HTERT RPE-1 (cell line): Measurements from ENCODE around the gene HTR2C.
"Not testable (repeated sequence)": the region's sequence is repeated elsewhere in the genome, so short reads cannot be mapped to it uniquely, and the experiment has no call there.

Experiments
- in situ Hi-C: fragments of 300-500 bp; cut with MboI; formaldehyde crosslinking; loops from 4 replicates; pipeline ENCODE4 v1.14.3; 2020; ENCODE audit warnings: low sequenced_read_pairs

The HTR2C gene

DNA sequence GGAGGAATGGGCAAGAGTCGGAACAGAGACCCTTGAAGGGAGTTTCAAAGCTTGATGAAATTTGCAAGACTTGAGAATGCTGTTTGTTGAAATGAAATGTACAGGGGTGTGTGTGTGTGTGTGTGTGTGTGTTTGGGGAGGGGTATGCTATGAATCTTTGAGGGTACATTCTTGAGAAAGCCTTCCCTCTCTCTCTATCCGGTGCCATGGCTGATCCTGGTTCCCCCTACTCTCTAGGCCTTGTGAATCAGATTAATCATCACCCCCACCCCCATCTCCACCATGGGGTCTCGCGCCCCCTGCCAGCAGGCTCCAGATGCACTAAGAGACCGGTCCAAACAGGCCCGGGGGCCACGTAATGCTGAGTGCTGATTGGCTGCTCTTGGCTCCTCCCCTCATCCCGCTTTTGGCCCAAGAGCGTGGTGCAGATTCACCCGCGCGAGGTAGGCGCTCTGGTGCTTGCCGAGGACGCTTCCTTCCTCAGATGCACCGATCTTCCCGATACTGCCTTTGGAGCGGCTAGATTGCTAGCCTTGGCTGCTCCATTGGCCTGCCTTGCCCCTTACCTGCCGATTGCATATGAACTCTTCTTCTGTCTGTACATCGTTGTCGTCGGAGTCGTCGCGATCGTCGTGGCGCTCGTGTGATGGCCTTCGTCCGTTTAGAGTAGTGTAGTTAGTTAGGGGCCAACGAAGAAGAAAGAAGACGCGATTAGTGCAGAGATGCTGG is at the start of gene HTR2C:
Gene HTR2C, plus strand, starts transcription at position 441 of the 729 bp plus-strand sequence. CDS start 142,851 bp downstream, outside the sequence.
- in situ Hi-C loops, result no loop called here

DNA sequence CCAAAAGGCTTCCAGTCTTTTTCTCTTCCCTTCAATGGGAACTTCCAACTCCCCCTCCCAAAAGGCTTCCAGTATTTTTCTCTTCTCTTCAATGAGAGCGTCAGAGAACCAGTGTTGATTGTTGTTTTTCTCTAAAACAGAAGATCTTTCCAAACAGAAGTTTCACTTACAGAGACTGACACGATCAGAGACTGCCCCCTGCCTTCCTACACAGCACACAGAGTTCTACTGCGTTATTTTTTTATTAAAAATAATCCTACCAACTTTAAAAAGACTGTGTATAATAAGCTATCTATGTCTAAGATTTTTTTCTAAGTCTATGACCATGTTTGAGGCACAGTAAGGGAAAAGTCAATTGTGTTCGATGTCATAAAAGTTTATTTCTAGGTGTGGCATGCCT is 3.5 kb upstream of the HTR2C start:
- in situ Hi-C loops, result no loop called here

DNA sequence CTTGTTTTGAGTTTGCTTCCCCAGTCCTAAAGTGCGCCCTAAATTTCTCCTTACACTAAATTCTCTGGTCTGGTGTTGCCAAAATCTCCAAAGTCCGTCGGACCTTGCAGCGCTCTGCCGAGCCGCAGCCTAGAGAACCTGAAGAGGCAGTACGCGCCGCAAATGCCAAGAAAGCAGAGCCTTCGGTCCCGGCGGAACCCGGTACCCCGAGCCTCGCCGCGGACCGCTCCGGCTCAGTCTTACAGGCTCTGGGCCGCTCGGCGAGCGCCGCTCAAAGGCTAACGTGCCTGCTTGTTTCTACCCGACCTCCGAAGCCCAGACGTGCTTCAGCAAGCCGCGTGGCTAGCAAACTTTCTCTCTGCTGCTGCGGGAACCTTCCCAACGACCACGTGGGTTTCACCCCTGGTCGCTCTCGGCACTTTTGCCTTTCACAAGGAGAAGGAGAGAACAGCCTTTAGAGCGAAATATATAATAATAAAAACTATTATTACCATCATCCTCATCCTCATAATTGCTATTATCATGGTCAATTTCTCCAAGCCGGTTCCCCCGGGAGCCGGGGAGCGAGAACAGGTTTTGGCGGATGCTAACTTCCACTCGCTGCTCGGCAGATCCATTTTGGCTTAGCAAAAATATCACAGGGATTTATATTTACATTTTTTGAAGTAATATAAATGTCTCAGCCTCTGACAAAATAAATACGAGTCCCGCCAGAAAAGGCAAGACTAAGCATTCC is 2.2 kb upstream of the HTR2C start:
- in situ Hi-C loops, result no loop called here

DNA sequence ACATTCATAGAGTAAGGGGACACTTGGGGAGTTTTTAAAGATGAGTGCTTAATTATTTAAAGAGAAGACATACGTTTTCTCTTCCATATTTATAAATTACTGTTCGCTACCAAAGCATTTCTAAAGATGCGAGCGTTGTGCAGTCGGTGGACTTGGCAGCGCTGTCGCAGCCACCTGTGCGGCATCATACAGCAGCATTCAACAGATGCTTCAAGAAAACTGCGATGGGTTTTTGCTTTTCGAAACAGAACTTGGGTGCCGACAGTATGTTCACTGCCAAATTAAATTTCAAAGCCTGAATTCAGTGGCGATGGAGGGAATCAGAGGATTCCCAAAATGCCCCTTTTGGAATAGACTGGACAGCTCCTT is 1.6 kb upstream of the HTR2C start:
- in situ Hi-C loops, result no loop called here

DNA sequence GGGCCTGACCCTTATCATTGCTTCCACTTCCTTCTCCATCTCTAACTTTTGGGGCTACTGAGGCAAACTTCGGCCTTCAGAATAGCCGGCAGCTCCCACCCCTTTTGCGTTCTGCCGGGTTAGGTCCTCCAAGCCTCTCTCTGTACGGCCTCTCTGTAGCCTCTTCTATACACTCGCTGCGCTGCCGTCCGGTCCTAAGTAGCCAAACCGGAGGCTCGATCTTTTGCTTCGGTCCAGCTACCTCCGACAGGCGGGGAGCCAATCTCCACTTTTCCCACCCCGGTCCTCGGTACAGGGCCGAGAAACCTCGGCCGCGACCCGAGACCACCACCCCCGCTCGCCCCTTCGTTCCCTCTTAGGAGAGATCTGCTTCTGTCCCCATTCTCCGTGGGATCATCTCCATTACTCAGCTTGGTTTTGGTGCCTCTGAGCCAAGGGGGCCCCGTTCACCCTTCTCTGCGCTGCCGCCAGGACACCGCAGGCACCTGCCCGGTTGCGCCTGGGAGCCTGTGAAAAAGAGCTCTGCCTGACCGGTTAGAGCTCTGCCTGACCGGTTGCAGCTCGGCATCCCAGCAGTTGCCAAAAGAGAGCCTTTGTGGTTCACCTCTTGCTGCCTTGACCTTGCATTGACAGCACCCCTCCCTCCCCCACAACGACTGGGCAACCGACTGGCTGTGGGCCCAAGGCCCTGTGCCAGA is 1.0 kb upstream of the HTR2C start:
- in situ Hi-C loops, result no loop called here

DNA sequence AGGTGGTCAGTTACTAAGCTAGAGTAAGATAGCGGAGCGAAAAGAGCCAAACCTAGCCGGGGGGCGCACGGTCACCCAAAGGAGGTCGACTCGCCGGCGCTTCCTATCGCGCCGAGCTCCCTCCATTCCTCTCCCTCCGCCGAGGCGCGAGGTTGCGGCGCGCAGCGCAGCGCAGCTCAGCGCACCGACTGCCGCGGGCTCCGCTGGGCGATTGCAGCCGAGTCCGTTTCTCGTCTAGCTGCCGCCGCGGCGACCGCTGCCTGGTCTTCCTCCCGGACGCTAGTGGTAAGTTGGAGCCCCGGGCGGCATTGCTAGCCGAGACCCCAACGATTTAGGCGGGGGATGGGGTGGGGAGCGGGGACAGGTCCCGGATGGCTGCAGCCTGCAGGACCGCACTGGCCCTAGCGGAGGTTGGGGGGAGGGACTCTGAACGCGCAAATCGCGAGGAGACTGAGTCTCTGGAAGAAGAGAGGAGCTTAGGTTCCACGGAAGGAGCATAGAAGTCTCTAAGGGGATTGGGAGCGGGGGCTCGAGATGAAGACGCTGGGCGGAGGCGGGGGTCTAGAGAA is 573 bp downstream of the HTR2C start:
- in situ Hi-C loops, result no loop called here

DNA sequence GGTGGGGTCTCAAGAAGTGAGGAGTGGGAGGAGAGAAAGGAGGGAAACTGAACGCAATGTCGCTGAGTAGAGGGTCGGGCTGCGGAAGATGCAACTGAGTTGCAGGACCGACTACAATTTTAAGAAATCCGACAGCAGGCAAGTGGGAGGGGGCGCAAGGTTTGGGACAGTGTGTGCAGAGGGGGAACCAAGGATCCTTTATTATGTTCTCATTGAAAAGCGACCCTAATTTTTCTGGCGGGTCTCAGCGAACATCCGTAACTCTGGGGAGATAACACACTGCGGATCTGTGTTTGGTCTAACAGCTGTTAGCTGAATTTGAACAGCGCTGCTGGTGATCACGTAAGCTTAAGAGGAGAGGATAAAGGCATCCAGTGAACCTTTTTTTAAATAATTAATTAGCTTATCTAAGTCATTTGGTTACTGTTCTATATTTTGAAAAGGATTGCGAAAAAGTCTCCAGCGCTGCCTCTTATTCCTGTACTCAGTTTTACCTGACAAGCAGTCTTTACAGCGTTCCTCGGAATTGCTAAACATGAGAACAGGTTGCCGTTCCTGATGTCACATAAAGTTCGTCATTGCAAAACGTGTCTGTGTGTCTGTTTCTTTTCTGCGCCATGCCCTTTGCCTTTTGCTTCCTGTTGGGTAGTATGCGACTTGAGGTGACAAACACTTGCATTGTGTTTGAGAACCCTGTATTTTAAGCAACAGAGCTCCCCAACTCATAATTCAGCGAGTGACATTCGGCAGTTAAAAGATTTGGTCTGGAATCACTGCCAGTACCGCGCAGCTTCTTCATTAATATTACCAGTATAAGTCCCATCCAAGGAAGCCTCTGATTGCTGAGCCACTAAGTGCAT is 1.3 kb downstream of the HTR2C start:
- in situ Hi-C loops, result no loop called here

DNA sequence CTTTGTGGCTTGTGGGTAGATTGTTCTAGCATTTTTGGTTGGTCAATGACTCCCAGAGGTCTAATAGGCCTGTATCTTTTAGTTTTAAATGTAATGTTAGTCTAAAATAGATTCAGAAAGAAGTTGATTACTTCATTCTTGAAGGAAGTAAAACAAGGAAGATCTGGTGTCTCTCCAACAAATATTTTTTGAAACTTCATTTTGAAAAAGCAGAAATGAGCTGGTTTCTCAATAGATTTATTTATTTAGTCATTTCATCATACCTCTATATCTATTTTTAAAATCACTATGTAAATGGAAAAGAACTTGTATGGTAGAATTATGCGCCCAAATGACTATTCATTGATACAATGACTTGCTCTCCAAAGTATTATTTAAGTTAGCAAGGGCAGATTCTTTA is 7.2 kb downstream of the HTR2C start:
- in situ Hi-C loops, result no loop called here

DNA sequence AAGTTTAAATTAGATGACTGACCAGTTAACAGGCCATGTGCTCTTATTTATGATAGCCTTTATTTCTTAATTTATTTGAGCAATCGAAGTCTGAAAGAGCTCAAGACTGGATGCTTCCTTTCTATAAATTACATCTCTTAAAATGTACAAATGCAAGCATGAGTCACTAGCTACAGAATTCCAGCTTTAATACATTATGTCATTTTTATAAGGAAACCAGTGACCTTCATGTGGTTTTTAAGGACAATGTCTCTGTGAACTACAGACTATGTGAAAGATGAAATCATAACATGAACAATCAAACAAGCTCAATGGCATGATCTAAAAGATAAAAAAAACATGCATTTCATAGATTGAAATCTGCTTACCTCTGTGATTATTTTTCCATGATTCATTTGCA is 15.4 kb downstream of the HTR2C start:
- in situ Hi-C loops, result no loop called here

DNA sequence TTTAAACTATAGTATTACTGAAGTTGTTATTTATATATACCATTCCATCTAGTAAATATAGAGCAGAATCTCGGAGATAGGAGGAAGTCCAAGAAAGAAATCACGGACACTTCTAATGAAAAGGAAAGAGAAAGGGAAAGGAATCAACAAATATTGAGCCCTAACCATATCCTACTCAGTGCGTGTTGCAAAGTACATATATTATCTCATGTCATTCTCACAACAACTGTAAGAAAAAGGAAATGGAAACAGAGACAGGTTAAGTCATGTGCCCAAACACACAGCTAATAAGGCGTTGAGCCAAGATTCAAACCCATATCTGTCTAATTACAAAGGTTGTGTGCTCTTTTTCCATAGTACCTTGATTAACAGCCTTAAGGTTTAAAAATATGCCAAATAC is 16.0 kb downstream of the HTR2C start:
- in situ Hi-C loops, result no loop called here

DNA sequence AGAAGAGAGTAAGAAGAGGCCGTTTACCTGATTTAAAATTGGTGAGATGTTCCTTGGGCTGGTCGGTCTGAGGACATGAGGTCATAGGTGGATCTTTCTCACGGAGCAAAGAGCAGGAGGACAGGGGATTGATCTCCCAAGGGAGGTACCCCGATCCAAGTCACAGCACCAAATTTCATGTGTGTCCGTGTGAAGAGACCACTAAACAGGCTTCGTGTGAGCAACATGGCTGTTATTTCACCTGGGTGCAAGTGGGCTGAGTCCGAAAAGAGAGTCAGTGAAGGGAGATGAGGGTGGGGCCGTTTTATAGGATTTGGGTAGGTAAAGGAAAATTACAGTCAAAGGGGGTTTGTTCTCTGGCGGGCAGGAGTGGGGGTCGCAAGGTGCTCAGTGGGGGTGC is 22.7 kb downstream of the HTR2C start:
- in situ Hi-C loops, result not testable (repeated sequence)

DNA sequence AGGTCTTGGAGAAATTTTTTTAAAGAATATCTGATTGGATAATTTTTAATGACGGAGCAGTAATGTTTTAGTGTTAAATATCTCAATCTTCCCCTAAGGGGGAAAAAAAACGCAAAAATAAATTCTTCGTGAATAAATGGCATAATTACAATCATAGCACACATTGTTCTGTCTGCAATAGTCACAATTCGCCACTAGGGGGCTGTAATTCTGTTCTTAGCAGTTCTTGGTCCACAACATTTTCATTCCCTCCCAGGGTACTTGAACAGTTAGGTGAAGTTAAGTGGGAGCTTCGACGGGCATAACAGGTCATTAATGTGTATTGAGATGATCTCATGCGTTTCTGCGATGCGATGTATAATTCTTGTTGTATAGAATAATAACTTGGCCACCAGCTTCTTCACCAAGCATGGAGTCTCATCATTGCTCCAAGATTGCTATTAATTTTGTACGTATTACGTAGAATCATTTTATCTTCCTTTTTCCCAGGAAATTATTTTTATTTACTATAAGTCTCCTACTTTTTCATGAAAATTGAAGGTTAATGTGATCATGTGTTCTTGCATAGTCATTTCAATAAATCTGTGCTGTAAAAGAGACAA is 27.2 kb downstream of the HTR2C start:
- in situ Hi-C loops, result no loop called here

DNA sequence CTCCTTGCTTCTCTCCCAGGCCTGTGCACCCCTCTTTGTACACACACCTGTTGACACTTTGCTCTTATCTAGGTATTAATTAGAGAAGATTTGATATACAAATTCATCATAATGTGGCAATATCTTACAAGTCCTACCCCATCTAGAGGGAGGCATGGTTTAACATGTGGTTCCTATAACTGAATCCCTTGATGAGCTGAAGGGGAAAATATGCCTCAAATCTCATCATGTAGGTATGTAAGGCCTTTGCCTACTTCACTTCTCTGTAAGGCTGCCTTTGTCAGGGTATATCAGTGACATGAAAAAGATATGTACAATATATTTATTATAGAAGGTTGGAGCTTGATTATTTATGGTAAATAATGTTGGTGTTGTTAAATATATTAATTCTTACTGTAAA is 31.9 kb downstream of the HTR2C start:
- in situ Hi-C loops, result no loop called here

DNA sequence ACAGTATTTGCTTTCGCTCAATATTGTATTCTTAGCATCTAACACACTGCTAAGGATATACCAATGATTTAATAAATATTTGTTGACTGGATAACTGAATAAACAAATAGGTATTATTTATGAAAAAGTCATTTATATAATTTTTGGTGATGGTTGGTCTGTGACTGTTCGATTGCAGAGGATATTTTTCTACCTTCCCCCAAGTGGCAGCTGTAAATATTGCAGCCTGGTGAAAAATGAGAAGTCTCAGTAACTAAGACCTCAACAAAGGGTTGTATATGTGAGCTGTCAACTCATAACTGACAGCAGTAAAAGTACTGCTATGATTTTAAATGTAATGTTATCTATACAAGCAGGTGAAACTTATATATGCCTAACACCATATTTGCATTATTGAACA is 36.0 kb downstream of the HTR2C start:
- in situ Hi-C loops, result no loop called here

DNA sequence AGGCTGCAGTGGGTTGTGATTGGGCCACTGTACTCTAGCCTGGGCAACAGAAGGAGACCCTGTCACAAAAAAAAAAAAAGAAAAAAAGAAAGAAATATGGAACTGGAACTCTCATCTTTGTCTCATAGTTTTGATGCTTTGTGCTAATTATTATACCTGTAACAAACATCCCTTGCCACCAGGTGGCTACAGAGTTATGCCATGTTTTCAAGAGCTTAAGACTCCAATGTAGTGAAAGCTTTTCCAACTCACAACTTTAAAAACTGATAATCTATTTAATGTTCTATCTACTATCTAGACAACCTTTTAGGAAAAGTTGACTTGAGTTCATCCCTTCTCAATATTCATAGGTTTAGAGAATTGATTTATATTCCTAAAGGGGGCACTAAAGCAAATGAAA is 42.4 kb downstream of the HTR2C start:
- in situ Hi-C loops, result no loop called here

DNA sequence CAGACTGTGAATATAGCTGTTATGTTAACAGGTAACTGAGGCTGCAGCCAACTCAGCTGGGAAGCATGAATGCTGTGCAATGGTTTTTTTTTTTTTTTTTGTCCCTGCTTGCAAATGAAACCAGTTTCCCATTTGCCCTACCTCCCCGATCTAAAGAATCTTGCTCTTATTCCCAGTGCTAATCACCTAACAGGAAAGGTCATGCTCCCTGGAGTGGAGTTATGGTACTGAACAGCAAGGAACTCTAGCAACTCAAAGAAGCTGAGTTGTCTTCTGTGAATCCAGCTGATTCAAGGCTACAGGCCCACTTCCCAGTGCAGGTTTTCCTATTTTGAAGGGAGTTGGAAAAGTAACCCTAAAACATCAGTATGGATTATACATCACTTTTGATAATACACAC is 52.1 kb downstream of the HTR2C start:
- in situ Hi-C loops, result no loop called here

DNA sequence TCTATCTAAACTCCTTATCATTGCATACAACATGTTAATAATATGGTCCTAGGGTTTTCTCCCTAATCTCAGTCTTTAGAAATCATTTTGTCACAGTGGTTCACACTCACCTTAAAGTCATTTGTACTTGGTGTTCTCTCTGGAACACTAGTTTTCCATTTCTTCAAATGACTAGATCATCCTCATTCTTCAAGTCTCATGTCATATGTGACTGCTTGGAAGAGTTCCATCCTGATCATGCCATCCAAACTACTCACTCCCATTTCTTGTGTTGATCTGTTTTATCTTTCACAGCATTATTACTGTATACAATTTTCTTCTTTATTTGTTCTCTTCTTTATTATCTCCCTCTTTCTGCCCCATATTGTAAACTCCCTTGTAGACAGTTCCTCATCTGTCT is 66.5 kb downstream of the HTR2C start:
- in situ Hi-C loops, result no loop called here

DNA sequence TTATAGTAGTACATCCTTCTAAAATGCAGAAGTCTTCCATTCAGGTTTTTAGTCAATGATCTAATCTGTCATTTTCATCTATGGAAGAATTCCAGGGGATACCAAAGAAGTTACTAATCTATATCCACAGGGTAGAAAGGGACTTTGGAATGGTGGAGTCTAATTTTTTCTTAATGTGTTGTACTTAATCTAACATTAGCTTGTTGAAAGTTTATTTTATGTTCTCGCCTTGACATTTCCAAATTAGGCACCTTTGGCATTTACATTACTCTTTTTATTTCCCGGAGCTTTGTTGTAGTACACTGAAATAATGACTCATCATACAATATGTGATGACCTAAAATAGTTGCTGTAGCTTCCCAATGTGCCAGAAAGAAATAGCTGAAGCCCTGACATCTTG is 91.5 kb downstream of the HTR2C start:
- in situ Hi-C loops, result no loop called here

DNA sequence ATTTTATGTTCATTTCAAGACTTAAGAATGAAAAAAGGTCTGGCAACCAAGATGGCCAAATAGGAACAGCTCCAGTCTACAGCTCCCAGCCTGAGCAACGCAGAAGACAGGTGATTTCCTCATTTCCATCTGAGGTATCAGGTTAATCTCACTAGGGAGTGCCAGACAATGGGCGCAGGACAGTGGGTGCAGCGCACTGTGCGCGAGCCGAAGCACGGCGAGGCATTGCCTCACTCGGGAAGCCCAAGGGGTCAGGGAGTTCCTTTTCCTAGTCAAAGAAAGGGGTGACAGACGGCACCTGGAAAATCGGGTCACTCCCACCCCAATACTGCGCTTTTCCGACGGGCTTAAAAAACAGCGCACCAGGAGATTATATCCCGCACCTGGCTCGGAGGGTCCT is 116.6 kb downstream of the HTR2C start:
- in situ Hi-C loops, result not testable (repeated sequence)

DNA sequence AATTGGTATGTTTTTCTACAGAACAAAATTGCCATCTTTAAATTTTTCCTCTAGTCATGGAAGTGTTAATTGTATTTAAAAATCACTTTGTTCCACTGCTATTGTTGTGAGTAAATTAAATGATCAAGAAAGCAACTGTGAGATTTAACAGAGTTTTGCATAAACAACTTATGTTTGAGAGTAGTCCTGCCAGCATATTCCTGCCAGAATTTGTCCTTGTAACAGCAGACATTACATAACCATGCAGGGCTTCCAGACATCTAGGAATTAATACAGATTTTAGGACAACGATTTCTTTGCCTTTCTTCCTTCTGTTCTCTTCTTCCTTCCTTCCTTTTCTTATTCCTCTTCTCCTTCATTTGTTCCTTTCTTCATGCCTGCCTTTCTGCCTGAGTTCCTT is 125.5 kb downstream of the HTR2C start:
- in situ Hi-C loops, result no loop called here
